GM20000 (cell line): ENCODE measurements around the gene PXDN.

Experiments used
- DNase-seq: peaks from one replicate; pipeline ENCODE4 v3.0.0; 2012; ENCODE audit warnings: low spot score
- CTCF ChIP-seq: IDR thresholded peaks from 2 replicates; pipeline ENCODE4 v1.5.1; 2012; ENCODE audit warnings: mild to moderate bottlenecking, control low read depth; ENCODE audit errors: extremely low read depth, missing control alignments

PXDN gene

GRCh38 chr2:1642993-1643619 lies 101.2 kb downstream of the PXDN start:
- no peak for TF ChIP-seq CTCF
- DNase-seq = no peak

- DNase-seq = no peak
- no peak for TF ChIP-seq CTCF
Measured at GRCh38 chr2:1642066-1642861, 102.1 kb downstream of the PXDN start.

- DNase-seq = no peak
- TF ChIP-seq CTCF = no peak
Measured at GRCh38 chr2:1641523-1641922, 102.8 kb downstream of the PXDN start.

- no peak for DNase-seq
- TF ChIP-seq CTCF = no peak
Measured at GRCh38 chr2:1640301-1641135, 103.8 kb downstream of the PXDN start.

- DNase-seq = no peak
- no peak for TF ChIP-seq CTCF
Measured at GRCh38 chr2:1639086-1639858, 105.0 kb downstream of the PXDN start.

GRCh38 chr2:1638281-1638860 lies 105.9 kb downstream of the PXDN start:
- DNase-seq = no peak
- TF ChIP-seq CTCF = no peak
